GM21423 (cell line): ENCODE data around the gene PDGFB.

Source experiments
- ATAC-seq: cut with Tn5 transposase; IDR thresholded peaks from one replicate; pipeline ENCODE4 v1.9.1; 2021; ENCODE audit warnings: mild to moderate bottlenecking, moderate library complexity; ENCODE audit not compliant: unreplicated experiment

PDGFB gene

DNA sequence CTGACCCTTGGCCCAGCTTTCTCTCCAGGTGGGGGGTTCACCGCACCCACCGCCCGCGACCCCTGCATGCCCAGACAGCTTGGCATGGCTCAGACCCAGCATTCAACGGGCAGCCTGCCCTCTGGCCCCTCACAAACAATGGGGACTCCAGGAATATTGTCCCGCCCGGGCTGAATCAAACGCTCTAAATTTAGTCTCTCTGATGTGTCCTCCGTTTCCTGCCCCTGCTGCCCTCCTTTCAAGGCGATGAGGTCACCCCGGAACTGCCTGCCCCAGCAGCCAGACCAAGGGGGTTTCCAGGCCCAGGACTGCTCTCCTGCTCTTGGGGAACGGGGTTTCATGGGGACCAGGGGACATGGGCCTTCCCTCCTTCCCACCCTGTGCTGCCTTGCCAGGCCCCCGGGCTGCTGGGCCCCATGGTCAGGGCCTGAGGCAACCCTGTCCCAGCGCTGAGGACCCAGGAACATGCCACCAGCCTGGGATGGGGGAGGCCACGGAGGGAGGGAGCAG is 10.1 kb upstream of the PDGFB start:
- ATAC-seq: no peak

DNA sequence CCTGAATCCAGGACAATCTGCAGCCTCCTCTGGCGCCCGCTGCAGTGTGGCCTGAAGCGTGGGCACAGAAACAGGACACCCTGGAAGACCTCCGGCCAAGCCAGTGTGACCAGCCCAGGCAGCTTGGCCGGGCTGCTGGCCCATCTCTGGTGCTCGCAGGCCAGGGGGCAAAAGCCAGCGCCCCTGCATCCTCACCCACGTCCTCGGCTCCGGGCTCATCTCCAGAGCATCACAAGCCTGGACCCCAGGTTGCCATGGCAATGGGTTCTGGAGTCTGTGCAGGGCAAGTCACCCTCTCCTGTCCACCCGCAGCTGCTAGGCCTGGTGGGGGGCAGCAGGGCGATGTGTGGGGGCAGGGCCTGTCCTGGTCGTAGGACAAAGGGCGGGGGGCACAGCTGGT is 9.3 kb upstream of the PDGFB start:
- ATAC-seq: no peak

DNA sequence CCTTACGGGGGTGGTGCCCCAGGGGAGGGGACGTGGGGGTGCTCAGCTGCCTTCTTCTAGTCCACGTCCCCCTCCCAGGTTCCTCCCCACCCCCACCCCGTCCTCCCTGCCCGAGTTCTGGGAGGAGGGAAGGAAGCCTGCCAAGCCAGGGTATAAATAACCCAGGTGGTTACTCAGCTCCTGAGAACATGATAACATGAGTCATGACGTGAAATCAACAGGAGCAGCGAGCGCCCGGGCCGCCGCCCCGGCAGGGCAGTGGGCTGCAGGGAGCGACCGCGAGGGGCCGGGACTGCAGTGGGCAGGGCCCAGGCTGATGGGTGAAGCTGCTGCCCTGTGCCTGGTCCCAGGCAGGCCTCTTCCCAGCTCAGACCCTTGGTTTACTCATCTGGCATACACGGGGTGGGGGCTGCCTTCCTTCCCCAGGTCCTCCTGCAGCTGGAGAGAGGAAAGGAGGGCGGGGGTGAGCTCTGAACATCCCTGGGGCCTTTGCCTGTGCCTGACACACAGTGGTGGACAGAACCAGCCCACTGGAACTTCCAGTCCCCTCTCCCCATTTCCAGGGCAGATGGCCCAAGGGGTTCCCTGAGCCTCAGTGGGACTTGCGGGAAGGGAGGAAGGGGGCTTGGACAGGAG is 8.8 kb upstream of the PDGFB start:
- ATAC-seq: no peak

DNA sequence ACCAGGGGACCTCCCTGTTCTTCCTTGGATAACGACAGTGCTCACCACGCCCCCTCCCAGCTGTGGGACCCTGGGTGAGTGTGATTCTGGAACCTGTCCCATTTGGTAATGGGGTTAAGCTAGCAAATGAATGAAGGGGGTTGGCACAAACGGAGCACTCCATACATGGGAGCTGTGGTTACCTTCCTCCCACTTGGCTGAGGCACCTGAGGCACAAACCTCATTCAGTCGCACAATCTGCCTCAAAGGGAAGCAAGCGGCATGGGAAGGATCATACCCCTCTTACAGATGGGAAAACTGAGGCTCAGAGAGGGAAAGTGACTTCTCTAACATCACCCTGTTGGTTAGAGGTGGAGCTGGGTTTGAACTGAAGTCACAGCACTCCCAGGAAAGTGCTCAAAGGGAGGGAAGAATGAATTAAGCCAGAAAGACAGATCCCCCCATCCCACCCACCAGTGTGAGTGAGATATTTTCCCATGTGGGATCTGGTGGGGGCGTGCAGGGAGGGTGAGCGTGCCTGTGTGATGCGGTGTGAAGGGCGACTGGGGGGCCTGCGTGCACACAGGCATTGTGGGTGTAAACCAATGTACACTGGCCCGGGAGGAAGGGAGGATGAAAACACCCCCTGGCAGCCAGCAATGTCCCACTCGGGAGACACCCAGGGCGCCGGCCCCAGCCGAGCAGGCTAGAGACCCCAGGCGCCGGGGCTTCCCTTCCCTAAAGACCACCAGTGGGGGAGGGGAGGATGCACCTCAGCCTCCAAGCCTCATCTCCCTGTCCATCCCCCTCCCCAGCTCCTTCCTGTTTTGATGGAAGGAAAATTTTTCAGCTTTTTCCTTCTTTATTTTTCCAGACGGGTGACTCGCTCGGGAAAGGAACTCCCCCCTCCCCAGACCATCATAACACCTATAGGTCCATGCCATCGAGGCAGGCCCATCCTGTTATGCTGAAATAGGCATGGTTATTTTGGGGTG is 8.0 kb upstream of the PDGFB start:
- no peak for ATAC-seq

DNA sequence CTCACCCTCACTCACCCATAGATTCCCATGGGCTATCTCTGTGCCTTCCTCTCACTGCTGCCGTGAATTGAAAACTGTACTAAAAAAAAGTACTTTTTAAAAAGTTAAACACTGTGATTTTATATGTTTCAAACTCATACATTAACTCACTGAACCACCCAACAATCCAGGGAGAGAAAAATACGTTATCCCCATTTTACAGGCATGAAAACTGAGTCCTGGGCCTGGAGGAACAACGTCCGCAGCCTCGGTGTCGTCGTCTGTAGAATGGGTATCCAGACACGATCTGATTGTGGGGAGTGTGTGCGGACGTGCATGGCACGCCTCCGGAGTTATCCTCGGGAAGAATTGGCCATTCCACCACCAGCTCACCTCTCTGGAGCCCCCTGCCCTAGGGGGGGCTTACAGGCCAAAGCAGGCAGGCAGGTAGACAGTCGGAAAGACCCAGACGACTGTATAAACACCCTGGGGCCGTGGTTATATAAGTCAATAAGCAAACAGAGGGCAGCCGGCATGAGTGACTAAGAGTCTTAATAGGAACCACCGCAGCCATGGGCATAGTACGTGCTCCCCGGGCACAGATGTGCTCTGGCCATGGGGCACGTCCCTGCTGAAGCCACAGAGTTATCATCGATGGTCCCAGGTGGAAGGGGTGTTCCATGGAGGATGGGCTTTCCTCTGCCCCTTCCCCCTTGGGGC is 7.1 kb upstream of the PDGFB start:
- no peak for ATAC-seq

DNA sequence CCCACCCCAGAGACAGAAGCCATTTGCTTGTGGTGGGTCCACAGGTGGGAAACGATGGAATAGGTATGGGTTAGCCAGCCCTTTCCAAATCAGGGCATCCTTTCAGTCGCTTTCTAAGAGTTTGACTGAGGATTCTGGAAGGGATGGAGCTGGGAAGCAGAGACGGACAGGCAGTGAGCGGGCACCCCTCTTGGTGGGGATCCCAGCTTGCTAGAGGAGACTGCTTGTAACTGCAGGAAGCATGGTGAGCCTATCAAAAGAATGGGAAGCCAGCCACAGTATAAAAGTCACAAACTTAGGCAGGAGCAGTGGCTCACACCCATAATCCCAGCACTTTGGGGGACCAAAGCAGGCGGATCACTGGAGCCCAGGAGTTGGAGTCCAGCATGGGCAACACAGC is 6.1 kb upstream of the PDGFB start:
- ATAC-seq: no peak

DNA sequence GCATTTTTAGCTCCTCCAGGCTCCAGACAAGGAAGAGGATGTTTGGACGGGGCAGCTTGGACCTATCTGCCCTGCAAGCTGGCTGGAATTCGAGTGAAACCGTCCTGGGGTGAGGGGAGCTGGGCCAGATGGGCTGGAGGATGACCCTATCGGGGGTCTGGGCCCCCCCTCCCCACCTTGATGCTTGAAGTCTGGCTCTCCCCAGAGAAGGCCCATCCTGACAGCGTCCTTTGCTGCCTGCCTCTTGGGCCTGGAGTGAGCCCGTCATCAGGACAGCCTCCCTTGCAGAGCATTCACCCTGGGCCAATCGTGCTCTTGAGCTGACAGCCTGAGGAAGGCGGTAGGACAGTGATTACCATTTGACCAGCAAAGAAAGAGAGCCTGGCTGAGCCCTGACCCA is 5.3 kb upstream of the PDGFB start:
- no peak for ATAC-seq

DNA sequence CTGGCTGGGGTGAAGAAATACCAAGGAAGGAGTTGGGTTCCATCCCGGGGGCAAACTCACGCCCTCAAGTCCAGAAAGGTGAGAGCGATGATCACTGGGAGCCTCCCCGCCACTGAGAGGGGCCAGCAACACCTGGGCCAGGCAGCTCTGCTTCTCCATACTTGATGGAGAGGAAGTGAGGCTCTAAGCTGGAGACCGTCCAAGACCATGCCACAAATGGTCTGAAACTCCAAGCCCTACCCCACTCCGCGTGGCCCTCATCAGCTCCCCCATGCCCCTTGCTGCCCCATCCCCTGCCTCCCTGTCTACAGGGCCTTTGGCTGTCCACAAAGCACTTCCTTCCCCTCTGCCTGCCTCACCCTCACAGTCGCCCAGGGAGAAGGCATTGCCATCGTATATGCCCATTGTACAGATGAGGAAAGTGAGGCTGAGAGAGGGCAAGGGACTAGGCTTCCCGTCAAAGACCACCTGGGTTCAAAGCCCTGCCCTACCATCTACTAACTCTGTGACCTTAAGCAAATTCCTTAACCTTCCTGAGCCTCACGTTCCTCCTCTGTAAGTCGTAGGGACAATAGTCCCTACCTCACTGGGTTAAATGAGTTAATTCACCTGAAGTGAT is 4.4 kb upstream of the PDGFB start:
- no peak for ATAC-seq

DNA sequence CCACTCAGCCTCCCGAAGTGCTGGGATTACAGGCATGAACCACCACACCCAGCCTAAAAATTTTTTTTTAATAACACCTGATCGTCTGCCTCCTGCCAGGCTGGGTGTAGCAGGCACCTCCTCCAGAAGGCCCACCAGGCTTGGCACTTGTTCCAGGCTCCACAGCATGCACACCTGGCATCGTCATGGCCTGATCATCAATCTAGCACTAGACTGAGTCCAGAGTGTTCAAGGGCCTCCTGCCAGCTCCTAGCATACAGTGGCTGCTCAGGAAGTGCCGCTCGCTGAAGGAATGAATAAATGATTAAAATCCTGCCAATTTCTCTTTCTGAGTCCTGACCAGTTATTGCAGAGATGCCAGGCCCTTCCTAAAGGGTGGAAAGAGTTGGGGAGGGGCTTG is 3.5 kb upstream of the PDGFB start:
- no peak for ATAC-seq

DNA sequence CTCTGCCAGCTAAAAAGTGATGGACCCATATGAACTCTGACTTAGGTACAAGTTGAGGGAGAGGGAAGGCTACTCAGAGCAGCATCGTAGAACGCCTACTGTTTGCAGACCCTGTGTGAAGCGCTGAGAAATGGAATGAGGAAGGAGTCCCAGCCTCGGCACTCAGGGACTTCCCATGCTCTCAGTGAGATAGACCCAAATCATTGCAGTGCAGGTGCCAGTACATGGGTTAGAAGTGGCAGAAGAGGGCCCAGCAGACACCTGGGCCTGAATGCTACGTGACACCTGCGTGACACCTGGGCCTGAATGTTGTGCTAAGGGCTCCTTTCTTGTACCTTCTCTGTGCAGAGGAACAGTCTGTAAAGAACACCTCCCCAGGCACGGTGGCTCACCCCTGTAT is 2.6 kb upstream of the PDGFB start:
- ATAC-seq: no peak

DNA sequence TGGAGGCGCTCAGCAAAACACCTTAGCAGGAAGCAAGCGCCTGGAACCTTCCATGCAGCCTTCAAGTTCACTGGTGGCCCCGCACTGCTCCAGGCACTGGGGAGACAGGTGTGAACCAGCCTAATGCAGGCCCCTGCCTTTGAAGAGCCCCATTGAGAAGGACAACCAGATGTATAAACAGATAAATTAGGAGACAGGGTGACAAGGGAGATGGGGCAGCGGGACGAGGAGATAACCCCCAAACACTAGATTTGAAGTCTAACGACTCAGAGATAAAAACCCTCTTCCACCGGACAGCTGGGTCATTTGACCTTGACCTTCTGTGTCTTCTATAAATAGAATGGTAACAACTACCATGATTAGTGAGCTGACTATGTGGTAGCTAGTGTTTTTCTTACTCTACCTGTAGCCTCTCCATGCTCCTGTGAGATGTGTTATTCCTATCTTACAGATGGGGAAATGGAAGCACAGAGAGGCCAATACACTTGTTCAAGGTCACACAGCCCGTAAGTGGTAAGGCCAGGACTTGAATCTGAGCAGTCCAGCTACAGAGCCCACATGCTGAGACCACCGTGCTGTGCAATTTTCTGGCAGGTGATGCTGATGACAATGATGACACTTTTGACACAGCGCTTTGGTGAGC is 2.0 kb upstream of the PDGFB start:
- ATAC-seq: no peak

DNA sequence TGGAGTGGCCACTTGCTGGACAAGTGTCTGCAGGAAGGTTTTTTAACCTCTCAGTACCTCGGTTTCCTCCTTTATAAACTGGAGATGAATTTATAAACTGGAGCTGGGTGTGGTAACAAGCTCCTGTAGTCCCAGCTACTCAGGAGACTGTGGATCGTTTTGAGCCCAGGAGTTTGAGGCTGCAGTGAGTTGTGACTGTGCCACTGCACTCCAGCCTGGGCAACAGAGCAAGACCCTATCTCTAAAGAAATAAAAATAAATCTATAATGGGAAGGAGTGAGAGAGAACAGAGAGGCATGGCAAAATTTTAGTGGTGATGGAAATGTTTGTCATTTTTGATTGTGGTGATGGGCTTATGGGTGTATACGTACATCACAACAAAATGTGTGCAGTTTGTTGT is 1.4 kb upstream of the PDGFB start:
- no peak for ATAC-seq

DNA sequence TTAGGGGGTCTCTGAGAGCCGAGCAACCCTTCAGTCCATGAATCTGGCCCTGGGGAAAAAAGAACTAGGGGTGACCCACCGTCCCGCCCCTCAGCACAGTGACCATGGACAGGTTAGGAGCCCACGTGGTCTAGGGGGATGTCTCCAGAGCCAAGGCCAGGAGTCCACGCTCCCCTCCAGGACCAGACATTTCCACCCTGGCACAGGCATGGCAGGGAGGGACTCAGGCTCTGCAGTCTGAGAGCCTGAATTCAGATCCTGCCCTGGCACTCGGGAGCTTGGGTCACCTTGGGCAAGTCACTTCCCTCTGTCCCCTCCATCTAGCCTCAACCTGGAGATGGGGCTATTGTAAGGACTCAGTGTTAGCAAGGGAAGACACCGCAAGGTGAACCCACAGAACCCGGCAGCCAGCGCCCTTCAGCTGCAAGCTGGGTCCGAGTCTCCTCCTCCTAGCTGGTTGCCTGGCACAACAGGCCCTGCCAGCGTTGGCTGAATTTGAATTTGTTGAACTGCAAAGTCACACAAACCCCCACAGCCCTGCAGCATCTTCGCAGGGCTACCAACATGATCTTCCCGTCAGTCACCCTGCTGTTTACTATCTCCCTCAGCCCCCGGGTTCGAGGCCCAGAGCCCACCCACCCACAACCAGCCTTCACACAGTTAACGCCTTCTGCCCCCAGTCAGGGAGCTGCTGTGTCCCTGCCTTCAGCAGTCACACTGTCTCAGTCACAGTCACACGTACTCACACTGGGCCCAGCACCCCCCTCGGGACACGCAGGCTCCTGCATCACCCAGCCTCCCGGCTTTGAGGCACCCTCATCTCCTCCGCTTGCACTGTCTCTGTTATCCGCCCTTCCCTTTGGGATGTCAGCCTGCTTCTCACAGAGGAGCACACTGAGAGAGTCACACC is 603 bp upstream of the PDGFB start:
- no peak for ATAC-seq

DNA sequence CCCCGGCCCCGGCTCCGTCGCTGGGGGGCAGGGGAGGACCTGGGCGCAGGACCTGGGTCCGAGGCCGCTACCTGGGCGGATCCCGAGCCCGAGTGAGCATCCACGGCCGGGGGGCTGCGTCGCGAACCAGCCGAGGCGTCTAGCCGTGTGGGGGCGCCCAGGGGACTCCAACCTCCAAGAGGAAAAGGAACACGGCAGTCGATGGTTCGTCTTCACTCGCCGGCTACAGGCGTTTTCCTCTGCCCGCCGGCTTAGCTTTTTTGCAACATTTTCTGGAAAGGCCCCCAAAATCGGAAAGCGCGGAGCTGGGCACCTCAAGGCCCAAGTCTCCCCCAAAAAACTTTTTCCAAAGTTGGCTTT is 666 bp downstream of the PDGFB start:
- ATAC-seq: no peak

DNA sequence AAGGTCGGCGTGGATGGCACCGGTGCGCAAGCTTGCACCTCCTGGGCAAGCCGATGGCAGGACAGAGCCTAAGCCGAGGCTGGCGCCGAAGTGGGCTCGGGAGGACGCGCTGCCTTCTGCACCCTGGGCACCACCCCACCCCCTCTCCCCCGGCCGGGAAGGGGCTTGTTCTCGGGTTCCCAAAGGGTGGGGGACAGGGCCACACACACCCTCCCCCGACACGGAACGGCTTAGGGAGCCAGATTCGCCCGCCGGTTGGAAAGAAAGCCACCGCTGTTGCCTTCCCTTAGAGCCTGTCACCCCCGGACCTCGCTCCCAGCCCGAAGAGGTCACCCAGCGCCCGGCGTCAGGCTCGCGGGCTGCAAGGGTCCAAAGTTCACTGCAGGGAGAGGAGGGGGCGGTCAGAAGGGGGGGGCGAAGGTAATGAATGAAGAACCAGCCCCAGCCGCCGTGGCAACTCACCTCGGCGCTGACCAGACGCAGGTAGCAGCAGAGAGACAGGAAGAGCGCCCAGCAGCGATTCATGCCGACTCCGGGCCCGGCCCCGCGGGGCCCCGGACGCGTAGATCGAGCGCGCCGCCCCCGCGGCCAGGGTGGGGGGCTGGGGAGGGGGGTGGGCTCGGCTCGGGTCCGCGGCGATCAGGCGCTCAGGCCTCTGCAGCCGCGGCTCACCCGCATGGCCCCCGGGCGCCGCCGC is 1.2 kb downstream of the PDGFB start:
- ATAC-seq: no peak

DNA sequence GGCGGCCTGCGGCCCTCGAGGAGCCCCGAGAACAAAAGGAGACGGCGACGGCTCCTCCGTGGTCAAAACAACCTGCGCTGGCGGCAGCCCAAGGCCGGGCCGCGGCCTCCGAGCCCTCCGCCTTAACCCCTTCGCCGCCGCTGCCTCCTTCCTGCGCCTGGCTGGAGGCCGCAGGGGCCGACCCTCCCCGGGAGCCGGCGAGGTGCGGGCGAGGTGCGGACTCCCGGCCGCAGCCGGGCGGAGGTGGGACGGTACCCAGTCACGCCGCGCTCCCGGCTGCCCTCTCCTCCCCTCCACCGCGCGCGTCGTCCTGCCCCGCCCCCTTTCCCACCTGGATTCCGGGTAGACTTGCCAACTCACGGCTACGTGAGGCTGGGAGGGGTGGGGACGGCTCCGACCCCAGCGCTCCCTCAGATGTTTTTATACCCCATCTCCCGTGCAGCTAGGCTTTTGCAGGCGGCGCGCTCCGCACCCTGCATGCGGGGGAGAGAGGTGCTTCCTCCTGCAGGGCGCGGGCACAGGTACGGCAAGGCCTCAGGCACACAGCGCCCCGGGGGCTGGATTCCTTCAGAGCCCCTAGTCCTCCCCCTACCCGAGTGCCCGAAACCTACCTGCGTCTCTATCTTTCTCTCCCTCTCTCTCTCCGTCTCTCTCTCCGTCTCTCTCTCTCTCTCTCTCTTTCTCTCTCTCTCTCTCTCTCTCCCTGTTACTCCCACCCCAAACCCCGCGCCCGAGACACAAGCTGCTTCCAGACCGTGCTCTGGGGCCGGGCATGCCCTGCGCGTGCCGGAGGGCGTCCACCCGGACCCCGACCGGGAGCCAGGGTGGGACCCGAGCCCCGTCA is 2.0 kb downstream of the PDGFB start:
- no peak for ATAC-seq

DNA sequence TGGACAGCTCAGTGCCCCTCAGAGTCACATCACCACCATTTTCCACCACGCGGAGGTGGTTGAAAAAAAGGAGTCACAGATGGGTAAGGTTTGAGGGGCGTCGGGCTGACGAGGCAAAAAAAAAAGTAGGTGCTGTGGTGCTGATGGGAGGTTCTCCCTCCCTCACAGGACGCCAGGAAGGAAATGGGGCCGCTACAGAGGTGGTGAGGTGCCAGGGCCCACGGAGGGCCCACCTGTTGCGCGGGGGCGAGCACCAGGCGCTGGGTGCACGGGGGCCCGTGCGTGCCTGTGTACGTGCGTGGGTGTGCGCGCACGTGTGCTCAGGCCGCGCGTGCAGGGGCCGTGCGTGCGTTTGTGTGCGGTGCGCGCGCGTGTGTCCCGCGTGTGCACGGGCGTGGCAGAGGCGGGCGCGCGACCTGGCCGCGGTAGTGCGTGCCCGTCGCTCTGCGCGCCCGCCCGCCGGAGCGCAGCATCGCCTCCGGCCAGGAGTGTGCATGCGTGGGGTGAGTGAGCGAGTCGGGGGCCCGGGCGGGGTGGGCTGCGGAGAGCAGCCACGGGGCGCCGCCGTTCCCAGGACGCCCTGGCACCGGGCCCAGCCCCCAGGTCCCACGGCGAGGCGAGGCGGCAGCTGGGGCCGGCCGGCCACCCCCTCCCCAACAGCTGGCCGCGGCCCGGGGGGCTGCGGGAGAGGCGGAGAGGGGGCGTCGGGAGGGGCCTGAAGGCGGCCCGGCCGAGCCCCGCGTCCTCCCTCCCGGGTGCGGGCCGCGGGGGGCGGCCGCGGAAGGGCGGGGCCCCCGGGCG is 2.8 kb downstream of the PDGFB start:
- no peak for ATAC-seq
